HepG2 (cell line): ENCODE results near the gene TBC1D22A. TPM values are rescaled to one million over a fixed set of nuclear protein-coding genes. Genes with fewer than 3 reads are reported as not detected.

Source experiments
- ARNT ChIP-seq: fragments of 450-650 bp; IDR thresholded peaks from 2 replicates; pipeline ENCODE4 v1.6.1; 2017
- CEBPB ChIP-seq: IDR thresholded peaks from 2 replicates; pipeline ENCODE4 v1.6.1; 2011; ENCODE audit warnings: low read depth, low read length, improper control_type of control experiment, borderline replicate concordance
- ETV5 ChIP-seq: IDR thresholded peaks from 2 replicates; pipeline ENCODE4 v1.6.1; 2018; ENCODE audit warnings: missing biosample characterization, missing genetic modification reagents, inconsistent platforms, borderline replicate concordance
- FOXJ3 ChIP-seq: sonication (generic); formaldehyde crosslinking; IDR thresholded peaks from 2 replicates; pipeline ENCODE4 v1.4.0; 2020; ENCODE audit warnings: missing genetic modification reagents, mild to moderate bottlenecking, borderline replicate concordance
- HHEX ChIP-seq: IDR thresholded peaks from 2 replicates; pipeline ENCODE4 v1.6.1; 2016; ENCODE audit warnings: control low read depth
- MEF2D ChIP-seq: sonication (generic); formaldehyde crosslinking; IDR thresholded peaks from 2 replicates; pipeline ENCODE4 v1.5.1; 2020; ENCODE audit warnings: mild to moderate bottlenecking, missing genetic modification reagents
- TOPORS ChIP-seq: sonication (generic); formaldehyde crosslinking; IDR thresholded peaks from 2 replicates; pipeline ENCODE4 v1.8.0; 2023; ENCODE audit warnings: mild to moderate bottlenecking, missing genetic modification reagents
- U2AF1 ChIP-seq: fragments of 200-400 bp; formaldehyde crosslinking; optimal IDR thresholded peaks from 2 replicates; pipeline ENCODE3; 2017; ENCODE audit warnings: mild to moderate bottlenecking, low read depth, low read length
- XRCC5 ChIP-seq: fragments of 200-400 bp; formaldehyde crosslinking; optimal IDR thresholded peaks from 2 replicates; pipeline ENCODE3; 2017; ENCODE audit warnings: mild to moderate bottlenecking, low read length
- ZBTB7A ChIP-seq: sonication (generic); formaldehyde crosslinking; IDR thresholded peaks from 2 replicates; pipeline ENCODE4 v1.8.0; 2022; ENCODE audit warnings: mild to moderate bottlenecking, missing genetic modification reagents
- ZNF329 ChIP-seq: sonication (generic); formaldehyde crosslinking; IDR thresholded peaks from 2 replicates; pipeline ENCODE4 v1.9.0; 2021; ENCODE audit warnings: low read depth, mild to moderate bottlenecking, missing genetic modification reagents
- ZNF766 ChIP-seq: sonication (generic); formaldehyde crosslinking; IDR thresholded peaks from 2 replicates; pipeline ENCODE4 v1.5.0; 2020; ENCODE audit warnings: missing genetic modification reagents, borderline replicate concordance
- polyA plus RNA-seq, 8 experiments: library from polyadenylated mRNA; depleted of rRNA in 3 of 8; stranded (reverse) in 7 of 8; unstranded in 1 of 8; fragments of >200 nt; fragmentation: Illumina TruSeq in 4 of 8; extraction: Trizol in 4 of 8; gene quantifications; 2 replicates each; pipeline versions ENCODE4 v1.2.1 to v1.2.3, GENCODE V29; 2011 to 2016; ENCODE audit warnings: low read depth in 4 of 8, missing spikeins in 1 of 8, mixed read lengths in 1 of 8; ENCODE audit not compliant: insufficient read depth in 1 of 8
- total RNA-seq, 5 experiments: library from RNA; depleted of rRNA; stranded (reverse); fragments of >200 nt; fragmentation: Illumina TruSeq; extraction: Trizol; gene quantifications; 2 replicates each; pipeline ENCODE4 v1.2.3, GENCODE V29; 2016; ENCODE audit warnings: low read depth in 1 of 5
- TF ChIP-seq, protein P1 (sequence below), 2 experiments: IDR thresholded peaks; 2 replicates each; pipeline ENCODE4 v1.6.1; 2011 to 2012; ENCODE audit warnings: low read length in 2 of 2, borderline replicate concordance in 1 of 2, low read depth in 1 of 2, mild to moderate bottlenecking in 1 of 2, moderate library complexity in 1 of 2
- TF ChIP-seq, protein P2 (sequence below): sonication (generic); formaldehyde crosslinking; IDR thresholded peaks from 2 replicates; pipeline ENCODE4 v1.5.1; 2020; ENCODE audit warnings: mild to moderate bottlenecking, moderate library complexity, missing genetic modification reagents
- TF ChIP-seq, protein P3 (sequence below): sonication (generic); formaldehyde crosslinking; IDR thresholded peaks from 2 replicates; pipeline ENCODE4 v1.5.1; 2020; ENCODE audit warnings: missing genetic modification reagents, mild to moderate bottlenecking, borderline replicate concordance
- TF ChIP-seq, protein P4 (sequence below): IDR thresholded peaks from 2 replicates; pipeline ENCODE4 v1.6.1; 2016; ENCODE audit warnings: low read depth, control low read depth
- TF ChIP-seq, protein P5 (sequence below): IDR thresholded peaks from 2 replicates; pipeline ENCODE4 v1.4.0; 2020; ENCODE audit warnings: mild to moderate bottlenecking, missing genetic modification reagents

The TBC1D22A gene
- total and polyA plus RNA-seq, 2 of the 13 experiments (the other 11 are each of a cell fraction or from before 2014, with no cell fraction given), result 17.3 to 18.0 TPM

DNA sequence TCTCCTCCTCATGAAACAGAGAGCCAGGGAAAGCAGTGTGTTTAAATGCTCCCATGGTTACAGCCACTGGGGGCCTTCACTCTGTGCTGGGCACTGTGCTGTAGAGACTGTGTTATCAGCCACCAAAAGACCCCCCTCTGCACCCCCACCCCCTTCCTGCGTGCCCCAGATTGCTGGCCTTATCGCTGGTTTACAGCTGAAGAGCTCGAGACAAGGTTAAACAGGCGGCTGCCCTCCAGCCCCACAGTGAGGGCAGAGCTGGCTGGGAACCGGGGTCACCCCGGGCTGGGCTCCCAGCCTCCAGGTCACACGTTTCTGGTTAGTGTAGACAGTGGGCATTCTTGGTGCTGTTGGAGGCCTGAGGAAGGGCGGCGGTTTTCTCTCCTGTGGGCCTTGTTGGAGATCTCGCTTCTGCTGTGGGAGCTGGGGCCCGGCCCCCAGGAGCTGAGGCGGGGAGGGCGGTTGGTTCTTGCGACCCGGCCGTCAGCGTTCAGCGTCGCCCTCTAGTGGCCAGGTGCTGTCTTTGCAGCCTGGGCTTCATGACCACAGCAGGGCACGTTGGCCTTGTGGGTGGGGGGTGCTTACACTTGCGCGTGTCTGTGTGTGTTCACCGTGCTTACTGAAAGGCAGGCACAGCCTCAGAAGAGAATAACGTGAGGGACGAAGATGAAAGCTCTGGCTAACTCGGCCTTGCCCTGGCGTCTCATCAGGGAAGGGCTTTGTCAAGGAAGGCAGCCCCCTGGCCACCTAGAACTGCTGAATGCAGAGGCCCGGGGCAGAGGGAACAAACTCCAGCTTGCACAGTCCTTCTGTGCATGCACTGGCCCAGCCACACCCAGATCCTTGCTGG lies 40.8 kb downstream of the TBC1D22A start (continued):
- TF ChIP-seq, protein P1, sequence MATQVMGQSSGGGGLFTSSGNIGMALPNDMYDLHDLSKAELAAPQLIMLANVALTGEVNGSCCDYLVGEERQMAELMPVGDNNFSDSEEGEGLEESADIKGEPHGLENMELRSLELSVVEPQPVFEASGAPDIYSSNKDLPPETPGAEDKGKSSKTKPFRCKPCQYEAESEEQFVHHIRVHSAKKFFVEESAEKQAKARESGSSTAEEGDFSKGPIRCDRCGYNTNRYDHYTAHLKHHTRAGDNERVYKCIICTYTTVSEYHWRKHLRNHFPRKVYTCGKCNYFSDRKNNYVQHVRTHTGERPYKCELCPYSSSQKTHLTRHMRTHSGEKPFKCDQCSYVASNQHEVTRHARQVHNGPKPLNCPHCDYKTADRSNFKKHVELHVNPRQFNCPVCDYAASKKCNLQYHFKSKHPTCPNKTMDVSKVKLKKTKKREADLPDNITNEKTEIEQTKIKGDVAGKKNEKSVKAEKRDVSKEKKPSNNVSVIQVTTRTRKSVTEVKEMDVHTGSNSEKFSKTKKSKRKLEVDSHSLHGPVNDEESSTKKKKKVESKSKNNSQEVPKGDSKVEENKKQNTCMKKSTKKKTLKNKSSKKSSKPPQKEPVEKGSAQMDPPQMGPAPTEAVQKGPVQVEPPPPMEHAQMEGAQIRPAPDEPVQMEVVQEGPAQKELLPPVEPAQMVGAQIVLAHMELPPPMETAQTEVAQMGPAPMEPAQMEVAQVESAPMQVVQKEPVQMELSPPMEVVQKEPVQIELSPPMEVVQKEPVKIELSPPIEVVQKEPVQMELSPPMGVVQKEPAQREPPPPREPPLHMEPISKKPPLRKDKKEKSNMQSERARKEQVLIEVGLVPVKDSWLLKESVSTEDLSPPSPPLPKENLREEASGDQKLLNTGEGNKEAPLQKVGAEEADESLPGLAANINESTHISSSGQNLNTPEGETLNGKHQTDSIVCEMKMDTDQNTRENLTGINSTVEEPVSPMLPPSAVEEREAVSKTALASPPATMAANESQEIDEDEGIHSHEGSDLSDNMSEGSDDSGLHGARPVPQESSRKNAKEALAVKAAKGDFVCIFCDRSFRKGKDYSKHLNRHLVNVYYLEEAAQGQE (IDR thresholded peaks at IDR 0.05; ENCODE audit: borderline replicate concordance in 1 of 2, low read depth in 1 of 2, low read length in 2 of 2), result no peak
- TF ChIP-seq, protein P2, sequence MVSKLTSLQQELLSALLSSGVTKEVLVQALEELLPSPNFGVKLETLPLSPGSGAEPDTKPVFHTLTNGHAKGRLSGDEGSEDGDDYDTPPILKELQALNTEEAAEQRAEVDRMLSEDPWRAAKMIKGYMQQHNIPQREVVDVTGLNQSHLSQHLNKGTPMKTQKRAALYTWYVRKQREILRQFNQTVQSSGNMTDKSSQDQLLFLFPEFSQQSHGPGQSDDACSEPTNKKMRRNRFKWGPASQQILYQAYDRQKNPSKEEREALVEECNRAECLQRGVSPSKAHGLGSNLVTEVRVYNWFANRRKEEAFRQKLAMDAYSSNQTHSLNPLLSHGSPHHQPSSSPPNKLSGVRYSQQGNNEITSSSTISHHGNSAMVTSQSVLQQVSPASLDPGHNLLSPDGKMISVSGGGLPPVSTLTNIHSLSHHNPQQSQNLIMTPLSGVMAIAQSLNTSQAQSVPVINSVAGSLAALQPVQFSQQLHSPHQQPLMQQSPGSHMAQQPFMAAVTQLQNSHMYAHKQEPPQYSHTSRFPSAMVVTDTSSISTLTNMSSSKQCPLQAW (CRISPR knock-in tag), result 0 out of 2 replicates have a peak, but pooled peaks have one; percentile 21
- no peak for TF ChIP-seq HHEX (CRISPR knock-in tag)
- TF ChIP-seq, protein P3, sequence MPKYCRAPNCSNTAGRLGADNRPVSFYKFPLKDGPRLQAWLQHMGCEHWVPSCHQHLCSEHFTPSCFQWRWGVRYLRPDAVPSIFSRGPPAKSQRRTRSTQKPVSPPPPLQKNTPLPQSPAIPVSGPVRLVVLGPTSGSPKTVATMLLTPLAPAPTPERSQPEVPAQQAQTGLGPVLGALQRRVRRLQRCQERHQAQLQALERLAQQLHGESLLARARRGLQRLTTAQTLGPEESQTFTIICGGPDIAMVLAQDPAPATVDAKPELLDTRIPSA (CRISPR knock-in tag), result no peak
- TF ChIP-seq, protein P4, sequence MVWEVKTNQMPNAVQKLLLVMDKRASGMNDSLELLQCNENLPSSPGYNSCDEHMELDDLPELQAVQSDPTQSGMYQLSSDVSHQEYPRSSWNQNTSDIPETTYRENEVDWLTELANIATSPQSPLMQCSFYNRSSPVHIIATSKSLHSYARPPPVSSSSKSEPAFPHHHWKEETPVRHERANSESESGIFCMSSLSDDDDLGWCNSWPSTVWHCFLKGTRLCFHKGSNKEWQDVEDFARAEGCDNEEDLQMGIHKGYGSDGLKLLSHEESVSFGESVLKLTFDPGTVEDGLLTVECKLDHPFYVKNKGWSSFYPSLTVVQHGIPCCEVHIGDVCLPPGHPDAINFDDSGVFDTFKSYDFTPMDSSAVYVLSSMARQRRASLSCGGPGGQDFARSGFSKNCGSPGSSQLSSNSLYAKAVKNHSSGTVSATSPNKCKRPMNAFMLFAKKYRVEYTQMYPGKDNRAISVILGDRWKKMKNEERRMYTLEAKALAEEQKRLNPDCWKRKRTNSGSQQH (CRISPR knock-in tag), result no peak
- no peak for TF ChIP-seq ZNF329 (CRISPR knock-in tag)
- no peak for TF ChIP-seq TOPORS (CRISPR knock-in tag)
- peak; percentile 50; the same call in 1 of the 2 replicates for TF ChIP-seq ZBTB7A (CRISPR knock-in tag)
- no peak for TF ChIP-seq U2AF1
- TF ChIP-seq XRCC5, result peak; percentile 94
- TF ChIP-seq ZNF766 (CRISPR knock-in tag), result no peak
- TF ChIP-seq CEBPB, result no peak
- TF ChIP-seq FOXJ3 (CRISPR knock-in tag), result no peak
- TF ChIP-seq ARNT, result no peak
- TF ChIP-seq MEF2D, result 0 out of 2 replicates have a peak, but pooled peaks have one; percentile 47
- TF ChIP-seq, protein P5, sequence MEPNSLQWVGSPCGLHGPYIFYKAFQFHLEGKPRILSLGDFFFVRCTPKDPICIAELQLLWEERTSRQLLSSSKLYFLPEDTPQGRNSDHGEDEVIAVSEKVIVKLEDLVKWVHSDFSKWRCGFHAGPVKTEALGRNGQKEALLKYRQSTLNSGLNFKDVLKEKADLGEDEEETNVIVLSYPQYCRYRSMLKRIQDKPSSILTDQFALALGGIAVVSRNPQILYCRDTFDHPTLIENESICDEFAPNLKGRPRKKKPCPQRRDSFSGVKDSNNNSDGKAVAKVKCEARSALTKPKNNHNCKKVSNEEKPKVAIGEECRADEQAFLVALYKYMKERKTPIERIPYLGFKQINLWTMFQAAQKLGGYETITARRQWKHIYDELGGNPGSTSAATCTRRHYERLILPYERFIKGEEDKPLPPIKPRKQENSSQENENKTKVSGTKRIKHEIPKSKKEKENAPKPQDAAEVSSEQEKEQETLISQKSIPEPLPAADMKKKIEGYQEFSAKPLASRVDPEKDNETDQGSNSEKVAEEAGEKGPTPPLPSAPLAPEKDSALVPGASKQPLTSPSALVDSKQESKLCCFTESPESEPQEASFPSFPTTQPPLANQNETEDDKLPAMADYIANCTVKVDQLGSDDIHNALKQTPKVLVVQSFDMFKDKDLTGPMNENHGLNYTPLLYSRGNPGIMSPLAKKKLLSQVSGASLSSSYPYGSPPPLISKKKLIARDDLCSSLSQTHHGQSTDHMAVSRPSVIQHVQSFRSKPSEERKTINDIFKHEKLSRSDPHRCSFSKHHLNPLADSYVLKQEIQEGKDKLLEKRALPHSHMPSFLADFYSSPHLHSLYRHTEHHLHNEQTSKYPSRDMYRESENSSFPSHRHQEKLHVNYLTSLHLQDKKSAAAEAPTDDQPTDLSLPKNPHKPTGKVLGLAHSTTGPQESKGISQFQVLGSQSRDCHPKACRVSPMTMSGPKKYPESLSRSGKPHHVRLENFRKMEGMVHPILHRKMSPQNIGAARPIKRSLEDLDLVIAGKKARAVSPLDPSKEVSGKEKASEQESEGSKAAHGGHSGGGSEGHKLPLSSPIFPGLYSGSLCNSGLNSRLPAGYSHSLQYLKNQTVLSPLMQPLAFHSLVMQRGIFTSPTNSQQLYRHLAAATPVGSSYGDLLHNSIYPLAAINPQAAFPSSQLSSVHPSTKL (CRISPR knock-in tag), result 0 out of 2 replicates have a peak, but pooled peaks have one; percentile 15
- no peak; the same call in 1 of the 2 replicates for TF ChIP-seq ETV5 (CRISPR knock-in tag)
